ENCODE measurements around the gene HOXA4. TPM values are rescaled to one million over a fixed set of nuclear protein-coding genes. Genes with fewer than 3 reads are reported as not detected.

HOXA4 gene
- total RNA-seq (2021; ENCODE audit: unreplicated experiment) = 2.0 TPM
- polyA plus RNA-seq (2012) = 1.5 and 1.8 TPM in 2 replicates
- Bru-seq, nascent RNA = percentile 32 among the genes with signal in this experiment
- BruChase-seq, experiment 1, labeled RNA remaining after a 6-hour chase = percentile 55 among the genes with signal in this experiment
- BruChase-seq, experiment 2, labeled RNA remaining after a 2-hour chase = percentile 45 among the genes with signal in this experiment
- long read RNA-seq, partial matches to known transcripts = 0 of 3 reads
- long read RNA-seq, other reads (novel, unspliced or antisense) = 0 of 3 reads

DNA sequence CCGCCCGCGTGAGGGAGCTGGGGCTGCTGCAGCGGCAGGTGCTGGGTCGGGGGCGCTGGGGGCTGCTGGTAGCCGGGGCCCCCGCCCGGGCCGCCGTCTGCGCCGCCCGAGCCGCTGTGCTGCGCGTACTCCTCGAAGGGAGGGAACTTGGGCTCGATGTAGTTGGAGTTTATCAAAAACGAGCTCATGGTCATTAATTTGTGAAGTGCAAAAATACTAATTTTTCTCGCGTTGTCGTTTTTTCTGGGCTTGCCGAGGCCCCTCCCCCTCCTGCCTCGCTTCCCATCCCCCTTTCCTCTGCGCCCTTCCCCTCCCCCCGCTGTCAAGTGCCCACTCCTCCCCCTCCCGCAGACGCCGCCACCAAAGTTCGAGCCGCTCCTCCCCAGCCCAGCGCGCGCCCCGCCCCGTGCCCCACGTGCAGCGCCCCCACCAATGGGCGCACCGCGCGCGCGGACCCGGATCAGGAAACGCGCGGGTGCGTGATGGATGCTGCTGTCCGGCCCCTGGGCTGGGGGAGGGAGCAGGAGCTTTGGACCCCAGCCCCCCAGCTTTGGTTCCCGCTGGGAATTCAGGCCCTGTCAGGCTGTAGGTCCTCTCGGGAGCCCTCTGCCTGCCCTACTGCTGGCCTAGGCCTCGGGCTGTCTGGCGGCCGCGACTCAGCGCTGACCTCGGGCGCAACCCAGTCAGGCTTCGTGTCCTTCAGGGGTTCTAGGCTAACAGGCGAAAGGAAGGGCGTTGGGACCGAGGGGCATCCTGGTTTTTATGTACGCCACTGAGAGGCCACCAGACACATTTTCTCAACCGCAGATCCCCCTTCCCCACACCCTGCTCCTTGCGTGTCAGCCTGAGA lies at the start of gene HOXA4:
Gene HOXA4, minus strand, starts transcription at position 218 of the 850 bp plus-strand sequence. Its CDS starts 24 bp downstream, at position 194.
- Histone ChIP-seq H3K36me3 (ENCODE audit: control insufficient read depth in 1 of 2, insufficient read depth in 2 of 2, low read length in 2 of 2) (no peaks in the 10 kb centered on the region), H3K4me3 (replicated peaks in 1 of 2; ENCODE audit: low read depth in 1 of 2, low read length in 2 of 2) (peak within 1 kb of the TSS; percentile 55 to 64), H3K4me1 (ENCODE audit: control insufficient read depth in 1 of 2, insufficient read depth in 2 of 2, low read length in 2 of 2) (peaks cover 31 to 75% of the 10 kb centered on the region in 2 experiments), H3K9me3 (ENCODE audit: control insufficient read depth in 1 of 2, insufficient read depth in 1 of 2, low read depth in 1 of 2, low read length in 2 of 2) (no peaks in the 10 kb centered on the region), H3K4me2 (ENCODE audit: low read length) (peak within 1 kb of the TSS; percentile 91), H2AFZ (ENCODE audit: low read depth, low read length, poor library complexity, severe bottlenecking) (no peak within 1 kb of the TSS), H4K20me1 (ENCODE audit: insufficient read depth) (no peaks in the 10 kb centered on the region), H3K27ac (ENCODE audit: low read depth, low read length) (peak within 1 kb of the TSS; percentile 61; the same call in 1 of the 2 replicates), H3K27me3 (ENCODE audit: insufficient read depth, low read length) (peaks cover 24% of the 10 kb centered on the region), H3K9ac (ENCODE audit: low read length) (peak within 1 kb of the TSS; percentile 71), H3K9me2 (ENCODE audit: insufficient read depth) (no peaks in the 10 kb centered on the region), H3K79me2 (ENCODE audit: insufficient read depth, low read length) (no peaks in the 10 kb centered on the region)
- DNase-seq (ENCODE audit: low read depth, low spot score) = no peak
- ChIA-PET POLR2A (interaction anchor here (0.7 to 1.5 kb wide), 5 partner anchors 15 to 417 kb away, joined by 3 to 5 read pairs (median 3); no protein-coding TSS in a partner anchor), CTCF (interaction anchor here (1.6 kb wide), 1 partner anchor 444 kb away, joined by 3 read pairs; no protein-coding TSS in a partner anchor), RAD21 (ENCODE audit: low non-redundant PET in 1 of 2, low total read pairs in 2 of 2, uncharacterized antibody in 2 of 2, unreplicated experiment in 2 of 2) (no interaction called here)
- intact Hi-C loops (cut with micrococcal nuclease) = loop anchor here (2.0 kb wide), 1 partner anchor 16 kb away; no protein-coding TSS in a partner anchor
- ATAC-seq = peak; percentile 91
- BruUV-seq (replicated peaks) = TSS peak; percentile 88
- TF ChIP-seq EGR1 (IDR thresholded peaks at IDR 0.05; ENCODE audit: low read depth) (no peak), CEBPB (IDR thresholded peaks at IDR 0.05; ENCODE audit: low read depth) (no peak), ZFX (IDR thresholded peaks at IDR 0.05) (peak; percentile 23; the same call in 1 of the 2 replicates), SRF (IDR thresholded peaks at IDR 0.05; ENCODE audit: low read depth) (no peak), EZH2 (IDR thresholded peaks at IDR 0.05) (no peak), ZNF274 (IDR thresholded peaks at IDR 0.05; ENCODE audit: low read depth, low read length) (no peak), YY1 (IDR thresholded peaks at IDR 0.05; ENCODE audit: extremely low read depth, insufficient replicate concordance, low read depth, low read length) (peak; percentile 43), FOSL1 (IDR thresholded peaks at IDR 0.05; ENCODE audit: low read depth) (no peak), ELF1 (IDR thresholded peaks at IDR 0.05; ENCODE audit: borderline replicate concordance, low read depth) (peak; percentile 80), POLR2A (IDR thresholded peaks at IDR 0.05; ENCODE audit: borderline replicate concordance, extremely low read depth, insufficient read depth, insufficient read length) (peak; percentile 63), SP1 (IDR thresholded peaks at IDR 0.05; ENCODE audit: low read depth) (peak; percentile 84), SIN3A (IDR thresholded peaks at IDR 0.05; ENCODE audit: low read depth) (peak; percentile 34; the same call in 1 of the 2 replicates), EZH2phosphoT487 (IDR thresholded peaks at IDR 0.05; ENCODE audit: borderline replicate concordance) (no peak), JUND (IDR thresholded peaks at IDR 0.05) (no peak)
- TF ChIP-seq, protein P1, sequence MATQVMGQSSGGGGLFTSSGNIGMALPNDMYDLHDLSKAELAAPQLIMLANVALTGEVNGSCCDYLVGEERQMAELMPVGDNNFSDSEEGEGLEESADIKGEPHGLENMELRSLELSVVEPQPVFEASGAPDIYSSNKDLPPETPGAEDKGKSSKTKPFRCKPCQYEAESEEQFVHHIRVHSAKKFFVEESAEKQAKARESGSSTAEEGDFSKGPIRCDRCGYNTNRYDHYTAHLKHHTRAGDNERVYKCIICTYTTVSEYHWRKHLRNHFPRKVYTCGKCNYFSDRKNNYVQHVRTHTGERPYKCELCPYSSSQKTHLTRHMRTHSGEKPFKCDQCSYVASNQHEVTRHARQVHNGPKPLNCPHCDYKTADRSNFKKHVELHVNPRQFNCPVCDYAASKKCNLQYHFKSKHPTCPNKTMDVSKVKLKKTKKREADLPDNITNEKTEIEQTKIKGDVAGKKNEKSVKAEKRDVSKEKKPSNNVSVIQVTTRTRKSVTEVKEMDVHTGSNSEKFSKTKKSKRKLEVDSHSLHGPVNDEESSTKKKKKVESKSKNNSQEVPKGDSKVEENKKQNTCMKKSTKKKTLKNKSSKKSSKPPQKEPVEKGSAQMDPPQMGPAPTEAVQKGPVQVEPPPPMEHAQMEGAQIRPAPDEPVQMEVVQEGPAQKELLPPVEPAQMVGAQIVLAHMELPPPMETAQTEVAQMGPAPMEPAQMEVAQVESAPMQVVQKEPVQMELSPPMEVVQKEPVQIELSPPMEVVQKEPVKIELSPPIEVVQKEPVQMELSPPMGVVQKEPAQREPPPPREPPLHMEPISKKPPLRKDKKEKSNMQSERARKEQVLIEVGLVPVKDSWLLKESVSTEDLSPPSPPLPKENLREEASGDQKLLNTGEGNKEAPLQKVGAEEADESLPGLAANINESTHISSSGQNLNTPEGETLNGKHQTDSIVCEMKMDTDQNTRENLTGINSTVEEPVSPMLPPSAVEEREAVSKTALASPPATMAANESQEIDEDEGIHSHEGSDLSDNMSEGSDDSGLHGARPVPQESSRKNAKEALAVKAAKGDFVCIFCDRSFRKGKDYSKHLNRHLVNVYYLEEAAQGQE (IDR thresholded peaks at IDR 0.05; ENCODE audit: low read depth) = no peak
- TF ChIP-seq, protein P2, sequence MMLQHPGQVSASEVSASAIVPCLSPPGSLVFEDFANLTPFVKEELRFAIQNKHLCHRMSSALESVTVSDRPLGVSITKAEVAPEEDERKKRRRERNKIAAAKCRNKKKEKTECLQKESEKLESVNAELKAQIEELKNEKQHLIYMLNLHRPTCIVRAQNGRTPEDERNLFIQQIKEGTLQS (IDR thresholded peaks at IDR 0.05) = no peak
- TF ChIP-seq, protein P3, sequence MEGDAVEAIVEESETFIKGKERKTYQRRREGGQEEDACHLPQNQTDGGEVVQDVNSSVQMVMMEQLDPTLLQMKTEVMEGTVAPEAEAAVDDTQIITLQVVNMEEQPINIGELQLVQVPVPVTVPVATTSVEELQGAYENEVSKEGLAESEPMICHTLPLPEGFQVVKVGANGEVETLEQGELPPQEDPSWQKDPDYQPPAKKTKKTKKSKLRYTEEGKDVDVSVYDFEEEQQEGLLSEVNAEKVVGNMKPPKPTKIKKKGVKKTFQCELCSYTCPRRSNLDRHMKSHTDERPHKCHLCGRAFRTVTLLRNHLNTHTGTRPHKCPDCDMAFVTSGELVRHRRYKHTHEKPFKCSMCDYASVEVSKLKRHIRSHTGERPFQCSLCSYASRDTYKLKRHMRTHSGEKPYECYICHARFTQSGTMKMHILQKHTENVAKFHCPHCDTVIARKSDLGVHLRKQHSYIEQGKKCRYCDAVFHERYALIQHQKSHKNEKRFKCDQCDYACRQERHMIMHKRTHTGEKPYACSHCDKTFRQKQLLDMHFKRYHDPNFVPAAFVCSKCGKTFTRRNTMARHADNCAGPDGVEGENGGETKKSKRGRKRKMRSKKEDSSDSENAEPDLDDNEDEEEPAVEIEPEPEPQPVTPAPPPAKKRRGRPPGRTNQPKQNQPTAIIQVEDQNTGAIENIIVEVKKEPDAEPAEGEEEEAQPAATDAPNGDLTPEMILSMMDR (IDR thresholded peaks at IDR 0.05 in 2 of 3, conservative IDR thresholded peaks at IDR 0.05 in 1 of 3; ENCODE audit: borderline replicate concordance in 1 of 3, insufficient read depth in 1 of 3, low read depth in 2 of 3, low read length in 2 of 3) = no peak
